Measurements from ENCODE around the gene HERC3. TPM values are rescaled to one million over a fixed set of nuclear protein-coding genes. Genes with fewer than 3 reads are reported as not detected.

Gene HERC3
- total RNA-seq, 1 donor, result 15.6 TPM

GRCh38 chr4:88613417-88613875, 21.2 kb downstream of the HERC3 start:
- no peak overlapping the region for H3K4me3 ChIP-seq (ENCODE audit: insufficient read depth, low read length)
- H3K4me1 ChIP-seq (ENCODE audit: insufficient read depth, low read length), result peaks cover 48% of the 10 kb centered on the region
- H3K79me2 ChIP-seq (ENCODE audit: insufficient read depth, low read length), result peaks cover 9% of the 10 kb centered on the region

GRCh38 chr4:88614058-88614457, 21.8 kb downstream of the HERC3 start:
- TF ChIP-seq CTCF (IDR thresholded peaks at IDR 0.05; ENCODE audit: extremely low read depth, low read depth, low read length), result no peak
- H3K4me2 ChIP-seq (ENCODE audit: insufficient read depth, low read length), result no peak overlapping the region
- H3K9me3 ChIP-seq (ENCODE audit: low read depth, low read length), result no peaks in the 10 kb centered on the region
- H3K27ac ChIP-seq (ENCODE audit: low read depth, low read length), result no peak overlapping the region
- H3K79me2 ChIP-seq (ENCODE audit: insufficient read depth, low read length), result peaks cover 11% of the 10 kb centered on the region
- no peaks in the 10 kb centered on the region for H3K36me3 ChIP-seq (ENCODE audit: insufficient read depth, low read length)
- no peaks in the 10 kb centered on the region for H3K27me3 ChIP-seq (ENCODE audit: insufficient read depth, low read length)
- no peak overlapping the region for H3K4me3 ChIP-seq (ENCODE audit: insufficient read depth, low read length)
- H3K4me1 ChIP-seq (ENCODE audit: insufficient read depth, low read length), result peaks cover 48% of the 10 kb centered on the region
- H2AFZ ChIP-seq (ENCODE audit: low read length), result no peak overlapping the region
- no peaks in the 10 kb centered on the region for H4K20me1 ChIP-seq (ENCODE audit: insufficient read depth, low read length)
- no peak for DNase-seq (ENCODE audit: insufficient read length, low spot score, missing footprints)

More at GRCh38 chr4:88613417-88613875, 21.2 kb downstream of the HERC3 start:
- H3K36me3 ChIP-seq (ENCODE audit: insufficient read depth, low read length), result no peaks in the 10 kb centered on the region
- no peak overlapping the region for H3K4me2 ChIP-seq (ENCODE audit: insufficient read depth, low read length)
- no peaks in the 10 kb centered on the region for H3K9me3 ChIP-seq (ENCODE audit: low read depth, low read length)
- no peaks in the 10 kb centered on the region for H4K20me1 ChIP-seq (ENCODE audit: insufficient read depth, low read length)
- H3K27me3 ChIP-seq (ENCODE audit: insufficient read depth, low read length), result no peaks in the 10 kb centered on the region
- no peak for TF ChIP-seq CTCF (IDR thresholded peaks at IDR 0.05; ENCODE audit: extremely low read depth, low read depth, low read length)
- DNase-seq (ENCODE audit: insufficient read length, low spot score, missing footprints), result no peak
- H3K27ac ChIP-seq (ENCODE audit: low read depth, low read length), result no peak overlapping the region
- H2AFZ ChIP-seq (ENCODE audit: low read length), result no peak overlapping the region

- Histone ChIP-seq H3K4me2 (ENCODE audit: insufficient read depth, low read length) (peak overlapping the region; percentile 43), H3K9me3 (ENCODE audit: low read depth, low read length) (no peaks in the 10 kb centered on the region), H3K79me2 (ENCODE audit: insufficient read depth, low read length) (peaks cover 17% of the 10 kb centered on the region), H3K4me1 (ENCODE audit: insufficient read depth, low read length) (peaks cover 50% of the 10 kb centered on the region), H3K4me3 (ENCODE audit: insufficient read depth, low read length) (no peak overlapping the region), H4K20me1 (ENCODE audit: insufficient read depth, low read length) (no peaks in the 10 kb centered on the region), H3K27ac (ENCODE audit: low read depth, low read length) (peak overlapping the region; percentile 78), H3K27me3 (ENCODE audit: insufficient read depth, low read length) (no peaks in the 10 kb centered on the region), H3K36me3 (ENCODE audit: insufficient read depth, low read length) (no peaks in the 10 kb centered on the region), H2AFZ (ENCODE audit: low read length) (no peak overlapping the region)
- TF ChIP-seq CTCF (IDR thresholded peaks at IDR 0.05; ENCODE audit: extremely low read depth, low read depth, low read length), result no peak
- no peak for DNase-seq (ENCODE audit: insufficient read length, low spot score, missing footprints)
Observed at GRCh38 chr4:88616275-88617150, 24.2 kb downstream of the HERC3 start.

- no peak overlapping the region for H2AFZ ChIP-seq (ENCODE audit: low read length)
- peaks cover 40% of the 10 kb centered on the region for H3K4me1 ChIP-seq (ENCODE audit: insufficient read depth, low read length)
- H3K27ac ChIP-seq (ENCODE audit: low read depth, low read length), result no peak overlapping the region
- no peak for TF ChIP-seq CTCF (IDR thresholded peaks at IDR 0.05; ENCODE audit: extremely low read depth, low read depth, low read length)
- H3K27me3 ChIP-seq (ENCODE audit: insufficient read depth, low read length), result no peaks in the 10 kb centered on the region
- H3K4me3 ChIP-seq (ENCODE audit: insufficient read depth, low read length), result no peak overlapping the region
- peaks cover 13% of the 10 kb centered on the region for H3K79me2 ChIP-seq (ENCODE audit: insufficient read depth, low read length)
- H4K20me1 ChIP-seq (ENCODE audit: insufficient read depth, low read length), result no peaks in the 10 kb centered on the region
- no peak for DNase-seq (ENCODE audit: insufficient read length, low spot score, missing footprints)
- H3K4me2 ChIP-seq (ENCODE audit: insufficient read depth, low read length), result no peak overlapping the region
- H3K36me3 ChIP-seq (ENCODE audit: insufficient read depth, low read length), result no peaks in the 10 kb centered on the region
- H3K9me3 ChIP-seq (ENCODE audit: low read depth, low read length), result no peaks in the 10 kb centered on the region
Observed at GRCh38 chr4:88618782-88619485, 26.7 kb downstream of the HERC3 start.

Measured in osteoblast (primary cell).